AG09319 (cell line): ENCODE results near the gene SAMD11.

Experiments
- DNase-seq: peaks from one replicate; pipeline ENCODE4 v3.0.0-alpha.2; 2010; ENCODE audit warnings: low read depth; ENCODE audit errors: extremely low read depth
- TF ChIP-seq, protein P1 (sequence below): IDR thresholded peaks from 2 replicates; pipeline ENCODE4 v1.5.1; 2011; ENCODE audit warnings: low read depth, mild to moderate bottlenecking, inconsistent platforms, low read length, moderate library complexity

Gene SAMD11

DNA sequence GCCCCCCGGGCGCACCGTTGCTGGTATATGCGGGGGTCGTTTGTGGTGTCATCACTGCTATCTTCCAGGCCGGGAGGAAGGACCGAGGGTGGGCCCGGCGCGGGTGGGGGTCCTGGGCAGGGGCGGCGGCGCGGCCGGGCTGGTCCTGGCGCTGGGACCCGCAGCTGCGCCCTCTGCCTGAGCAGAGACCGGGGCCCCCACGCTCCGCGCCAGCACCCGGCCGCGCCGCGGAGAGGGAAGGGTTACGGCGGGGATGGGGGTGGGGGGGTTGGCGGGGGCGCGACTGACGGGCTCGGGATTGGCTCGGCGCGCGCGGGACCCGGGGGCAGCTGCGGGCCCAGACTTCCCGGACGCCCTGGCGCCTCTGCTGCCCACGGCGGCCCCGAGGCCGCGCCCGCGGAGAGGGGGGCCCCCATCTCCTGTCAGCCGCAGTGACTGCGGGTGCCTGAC lies 13.8 kb upstream of the SAMD11 start:
- no peak for DNase-seq
- TF ChIP-seq, protein P1, sequence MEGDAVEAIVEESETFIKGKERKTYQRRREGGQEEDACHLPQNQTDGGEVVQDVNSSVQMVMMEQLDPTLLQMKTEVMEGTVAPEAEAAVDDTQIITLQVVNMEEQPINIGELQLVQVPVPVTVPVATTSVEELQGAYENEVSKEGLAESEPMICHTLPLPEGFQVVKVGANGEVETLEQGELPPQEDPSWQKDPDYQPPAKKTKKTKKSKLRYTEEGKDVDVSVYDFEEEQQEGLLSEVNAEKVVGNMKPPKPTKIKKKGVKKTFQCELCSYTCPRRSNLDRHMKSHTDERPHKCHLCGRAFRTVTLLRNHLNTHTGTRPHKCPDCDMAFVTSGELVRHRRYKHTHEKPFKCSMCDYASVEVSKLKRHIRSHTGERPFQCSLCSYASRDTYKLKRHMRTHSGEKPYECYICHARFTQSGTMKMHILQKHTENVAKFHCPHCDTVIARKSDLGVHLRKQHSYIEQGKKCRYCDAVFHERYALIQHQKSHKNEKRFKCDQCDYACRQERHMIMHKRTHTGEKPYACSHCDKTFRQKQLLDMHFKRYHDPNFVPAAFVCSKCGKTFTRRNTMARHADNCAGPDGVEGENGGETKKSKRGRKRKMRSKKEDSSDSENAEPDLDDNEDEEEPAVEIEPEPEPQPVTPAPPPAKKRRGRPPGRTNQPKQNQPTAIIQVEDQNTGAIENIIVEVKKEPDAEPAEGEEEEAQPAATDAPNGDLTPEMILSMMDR, result no peak

DNA sequence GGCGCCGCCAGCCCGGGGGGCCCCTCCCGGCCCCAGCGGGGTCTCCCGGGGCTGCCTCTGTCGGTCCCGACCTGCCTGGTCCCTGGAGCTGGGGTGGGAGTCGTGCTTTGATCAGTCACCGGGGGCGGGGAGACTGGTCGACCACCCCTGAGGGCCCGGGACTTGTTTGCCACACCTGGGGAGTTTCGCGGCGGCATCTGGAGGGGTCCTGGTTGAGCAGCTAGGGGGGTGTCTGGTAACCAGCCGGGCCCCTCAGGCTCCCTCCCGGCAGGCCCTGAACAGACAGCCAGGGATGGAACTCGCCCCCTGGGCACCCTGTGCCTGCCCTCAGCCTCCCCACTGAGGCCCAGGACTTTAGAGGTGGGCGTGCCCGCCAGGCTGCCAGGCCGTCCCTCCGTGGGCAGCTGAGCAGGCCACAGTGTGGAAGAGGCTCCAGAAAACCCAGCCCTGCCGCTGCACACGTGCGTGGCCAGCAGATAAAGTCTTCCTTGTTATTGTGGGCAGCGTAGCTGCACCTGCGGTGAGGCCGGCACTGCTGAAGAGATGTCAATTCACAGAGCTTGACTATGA lies 13.3 kb upstream of the SAMD11 start:
- TF ChIP-seq, protein P1, result no peak
- no peak for DNase-seq

DNA sequence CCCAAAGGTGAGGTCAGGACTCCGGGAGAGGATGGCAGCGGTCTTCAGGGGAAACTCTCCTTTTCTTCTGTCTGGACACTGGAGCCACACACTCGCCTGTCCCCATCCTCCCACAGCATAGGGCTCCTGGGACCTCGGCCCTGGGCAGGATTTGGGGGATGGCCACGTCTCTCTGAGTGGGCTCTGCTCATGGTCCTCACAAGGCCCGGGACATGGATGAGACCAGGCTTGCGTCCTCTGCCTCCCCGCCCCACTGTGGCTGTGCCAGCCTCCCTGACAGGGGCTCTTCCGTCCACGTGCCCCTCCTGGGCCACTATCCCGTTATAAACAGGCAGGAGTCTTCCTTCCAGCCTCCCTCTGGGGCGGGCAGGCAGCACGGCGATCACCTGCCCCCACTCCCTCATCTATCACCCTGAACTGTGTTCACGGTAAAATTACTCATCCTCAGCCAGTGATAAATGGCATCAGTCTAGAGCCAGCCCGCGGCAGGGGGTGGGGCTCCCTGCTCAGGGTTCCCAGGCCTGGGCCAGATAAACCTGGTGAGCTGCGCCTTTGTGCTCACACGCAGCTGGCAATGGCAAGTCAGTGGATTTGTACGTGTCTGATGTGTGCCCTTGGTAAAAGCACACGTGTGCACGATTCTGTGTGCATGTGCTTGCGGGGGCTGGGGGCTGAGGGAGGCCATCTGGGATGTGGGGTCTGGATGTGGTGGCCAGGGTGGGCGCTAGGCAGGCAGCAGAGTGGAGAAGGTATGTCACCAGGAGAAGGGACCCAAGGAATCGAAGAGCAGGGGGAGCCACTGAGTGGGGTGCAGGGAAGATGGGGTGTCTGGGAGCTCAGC lies 12.6 kb upstream of the SAMD11 start:
- DNase-seq, result no peak
- TF ChIP-seq, protein P1, result no peak

DNA sequence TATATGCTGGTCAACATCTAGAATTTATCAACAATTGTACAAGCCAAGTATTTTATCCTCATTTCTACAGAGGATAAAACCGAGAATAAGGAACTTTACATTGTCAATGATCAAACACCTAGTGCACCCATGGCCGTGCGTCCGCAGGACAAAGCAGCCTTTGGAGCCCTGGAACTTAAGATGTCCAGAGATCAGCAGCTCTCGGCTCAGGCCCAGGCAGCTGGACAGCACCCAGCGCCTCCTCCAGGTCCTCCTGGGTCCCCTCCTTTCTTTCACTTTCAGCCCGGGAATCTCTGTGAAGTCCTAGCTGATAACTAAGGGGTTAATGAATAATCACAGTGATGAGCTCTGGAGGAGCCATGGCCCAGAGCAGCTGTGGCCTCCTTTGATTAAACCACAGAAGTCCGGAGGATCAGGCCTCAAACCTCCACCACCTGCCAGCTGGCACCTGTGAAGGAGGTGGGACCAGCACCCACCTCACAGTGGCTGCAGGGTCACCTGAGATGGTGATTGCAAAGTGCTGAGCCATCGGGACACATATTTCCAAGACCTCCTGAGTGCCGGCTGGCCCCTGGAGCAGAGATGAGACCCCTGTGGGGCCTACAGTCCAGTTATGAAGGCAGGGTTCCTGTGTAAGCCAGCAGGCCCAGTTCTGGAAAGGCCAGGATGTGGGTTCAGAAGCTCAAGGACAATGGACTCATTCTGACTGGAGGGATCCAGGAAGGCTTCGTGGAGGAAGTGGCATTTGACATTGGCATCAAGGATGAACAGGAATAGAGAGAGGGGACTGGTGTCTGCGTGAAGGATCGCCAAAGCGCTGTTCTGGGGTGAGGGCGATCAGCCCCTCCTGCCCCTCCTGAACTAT lies 11.6 kb upstream of the SAMD11 start:
- TF ChIP-seq, protein P1, result no peak
- no peak for DNase-seq

DNA sequence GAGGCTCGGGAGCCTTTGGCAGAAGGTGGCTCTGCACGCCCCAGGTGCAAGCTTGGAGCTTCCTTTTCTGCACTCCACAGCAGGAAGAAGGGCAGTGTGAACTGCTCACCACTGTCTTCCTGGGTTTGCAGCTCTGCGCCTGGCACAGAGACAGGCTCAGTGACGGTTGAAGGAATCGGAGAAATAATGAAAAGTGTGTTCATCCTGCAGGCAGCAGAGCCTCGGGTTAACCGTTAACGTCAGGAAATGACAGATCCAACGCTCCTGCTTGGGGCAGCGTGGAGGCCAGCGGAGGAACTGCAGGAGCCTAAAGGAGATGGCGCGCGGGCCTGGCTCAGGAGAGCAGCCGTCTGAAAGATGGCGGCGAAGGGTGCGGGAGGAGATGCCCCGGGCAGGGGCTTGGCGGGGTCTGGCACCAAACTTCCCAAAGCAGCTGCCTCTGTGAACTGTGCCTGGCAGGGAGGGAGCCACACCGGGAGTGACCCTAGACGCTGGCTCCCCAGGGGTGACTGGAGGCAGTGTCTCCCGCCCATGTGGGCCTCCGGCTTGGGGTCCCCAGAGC lies 10.9 kb upstream of the SAMD11 start:
- TF ChIP-seq, protein P1, result no peak; the same call in 1 of the 2 replicates
- DNase-seq, result no peak

DNA sequence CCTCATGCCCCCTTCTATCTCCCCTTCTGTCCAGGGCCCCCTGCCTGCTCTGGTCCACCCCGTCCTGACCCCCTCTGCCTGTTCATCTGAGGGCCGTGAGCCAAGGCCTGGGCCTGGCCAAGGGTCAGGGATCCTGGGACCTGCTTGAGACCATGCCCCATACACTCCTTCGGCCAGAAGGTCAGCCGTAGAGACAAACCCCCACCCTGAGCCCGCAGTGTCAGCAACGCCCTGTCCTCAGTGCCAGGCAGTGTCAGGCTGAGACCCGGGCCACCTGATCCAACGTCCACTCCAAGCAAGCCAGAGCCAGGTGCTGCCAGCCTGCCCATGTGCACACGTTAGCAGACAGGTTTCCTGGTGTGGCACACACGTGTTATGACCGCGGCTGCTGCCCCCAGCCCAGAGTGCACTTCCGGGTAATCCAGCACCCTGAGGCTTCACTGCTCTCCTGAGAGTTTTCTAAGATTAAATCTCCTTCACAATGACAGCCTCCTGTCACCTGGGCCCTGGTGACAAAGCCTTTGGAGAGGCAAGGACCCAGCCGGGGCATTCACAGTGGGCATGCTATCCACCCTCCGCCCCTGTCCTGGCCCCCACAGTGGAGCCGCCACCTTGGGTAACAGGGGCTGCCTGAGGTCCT lies 10.1 kb upstream of the SAMD11 start:
- TF ChIP-seq, protein P1, result no peak
- DNase-seq, result no peak
